Transverse colon (tissue), 4 donors: Measurements from ENCODE around the gene ZNF8. TPM values are rescaled to one million over a fixed set of nuclear protein-coding genes. Genes with fewer than 3 reads are reported as not detected.

Experiments used
- DNase-seq: peaks from one replicate; pipeline ENCODE4 v3.0.0-alpha.2; 2019
- H3K27ac ChIP-seq, 4 donors: fragments of 200-600 bp; sonication (generic); 2 replicates each; pipeline ENCODE4 v1.5.1; 2016 to 2018; ENCODE audit warnings: inconsistent platforms in 4 of 4
- H3K27me3 ChIP-seq: fragments of 200-600 bp; sonication (generic); 2 replicates; pipeline ENCODE4 v1.5.1; 2017; ENCODE audit warnings: inconsistent platforms
- H3K36me3 ChIP-seq, 4 donors: fragments of 200-600 bp; sonication (generic); 2 replicates each; pipeline ENCODE4 v1.5.1; 2017 to 2019; ENCODE audit warnings: inconsistent platforms in 4 of 4
- H3K4me1 ChIP-seq, 4 donors: fragments of 200-600 bp; sonication (generic); 2 replicates each; pipeline ENCODE4 v1.5.1; 2017 to 2020; ENCODE audit warnings: inconsistent platforms in 4 of 4
- H3K4me3 ChIP-seq, 4 donors: fragments of 200-600 bp; sonication (generic); 1 replicate in 1 of 4; 2 replicates in 3 of 4; pipeline versions ENCODE4 v1.5.1 to v1.6.1; 2017 to 2019; ENCODE audit warnings: inconsistent platforms in 4 of 4
- H3K9me3 ChIP-seq, 2 donors: fragments of 200-600 bp; sonication (generic); 2 replicates each; pipeline ENCODE4 v1.5.1; 2017 to 2019; ENCODE audit warnings: inconsistent platforms in 2 of 2
- EP300 ChIP-seq: sonication (generic); formaldehyde crosslinking; IDR thresholded peaks from one replicate; pipeline ENCODE4 v1.6.1; 2017; ENCODE audit warnings: antibody characterized with exemption, low read depth
- POLR2A ChIP-seq: fragments of 450-650 bp; IDR thresholded peaks from one replicate; pipeline ENCODE4 v1.6.1; 2016; ENCODE audit warnings: antibody characterized with exemption, mild to moderate bottlenecking, moderate library complexity
- POLR2AphosphoS5 ChIP-seq, 3 donors: sonication (generic); formaldehyde crosslinking; IDR thresholded peaks; one replicate each; pipeline ENCODE4 v1.6.1; 2016; ENCODE audit warnings: antibody characterized with exemption in 3 of 3
- WGBS, 2 donors: methylation state at CpG; one replicate each; pipeline ENCODE4 v1.1.5; 2018; ENCODE audit warnings: low coverage in 1 of 2; 5-methylcytosine and 5-hydroxymethylcytosine counted together
- in situ Hi-C, 4 donors: fragments of 200-750 bp; cut with MboI; loops; one replicate each; pipeline versions ENCODE4 v1.15.0 to v1.15.1; 2017; ENCODE audit warnings: low sequenced_read_pairs in 3 of 4, low pct_ligation_motif_present in 1 of 4, low pct_unique_long_range_greater_than_20kb in 1 of 4
- intact Hi-C: fragments of 100-400 bp; cut with DNase I; formaldehyde crosslinking; loops from one replicate; pipeline ENCODE4 v1.15.1; 2023; ENCODE audit warnings: low total_unique reads
- total RNA-seq, 4 donors: library from RNA; depleted of rRNA; stranded (reverse); fragments of >200 nt; gene quantifications; one replicate each; pipeline ENCODE4 v1.1.0, GENCODE V29; 2016
- TF ChIP-seq, protein P1 (sequence below), 5 experiments: fragments of 200-600 bp in 3 of 5; fragments of 450-650 bp in 2 of 5; sonication (generic) in 3 of 5; IDR thresholded peaks; 1 replicate in 2 of 5; 2 replicates in 3 of 5; pipeline ENCODE4 v1.5.1; 2016 to 2017; ENCODE audit warnings: antibody characterized with exemption in 5 of 5, inconsistent platforms in 3 of 5, mild to moderate bottlenecking in 2 of 5, moderate library complexity in 1 of 5

ZNF8 gene
- total RNA-seq, 4 donors from 2014 or later = 4.6 to 6.6 (median 6.3) TPM

DNA sequence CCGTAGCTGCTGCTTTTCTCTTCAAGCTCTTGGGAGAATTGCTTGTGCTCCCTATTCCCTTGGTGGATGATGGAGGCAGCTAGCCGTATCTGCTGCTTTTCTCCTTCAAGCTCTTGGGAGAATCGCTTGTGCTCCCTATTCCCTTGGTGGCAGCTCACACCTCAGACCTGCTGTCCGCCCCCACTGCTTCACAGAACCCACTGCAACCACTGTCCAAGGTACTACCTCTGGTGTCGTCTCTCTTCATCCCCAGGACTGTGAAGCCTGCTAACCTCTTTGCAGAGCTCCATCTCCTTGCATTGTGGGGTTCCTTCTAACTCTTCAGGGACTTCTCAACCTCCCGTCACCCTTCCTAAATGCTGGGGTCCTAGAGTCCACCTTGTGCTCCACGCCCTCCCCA is 21.9 kb downstream of the ZNF8 start:
- H3K4me1 ChIP-seq = peaks cover 0 to 6% (median 5%) of the 10 kb centered on the region in 4 donors
- H3K27ac ChIP-seq = no peak overlapping the region
- no peak for DNase-seq
- in situ Hi-C loops = no loop called here
- no peaks in the 10 kb centered on the region for H3K27me3 ChIP-seq
- intact Hi-C loops = no loop called here
- no peaks in the 10 kb centered on the region for H3K9me3 ChIP-seq
- TF ChIP-seq POLR2AphosphoS5 (IDR thresholded peaks at IDR 0.05) = no peak
- TF ChIP-seq, protein P1, sequence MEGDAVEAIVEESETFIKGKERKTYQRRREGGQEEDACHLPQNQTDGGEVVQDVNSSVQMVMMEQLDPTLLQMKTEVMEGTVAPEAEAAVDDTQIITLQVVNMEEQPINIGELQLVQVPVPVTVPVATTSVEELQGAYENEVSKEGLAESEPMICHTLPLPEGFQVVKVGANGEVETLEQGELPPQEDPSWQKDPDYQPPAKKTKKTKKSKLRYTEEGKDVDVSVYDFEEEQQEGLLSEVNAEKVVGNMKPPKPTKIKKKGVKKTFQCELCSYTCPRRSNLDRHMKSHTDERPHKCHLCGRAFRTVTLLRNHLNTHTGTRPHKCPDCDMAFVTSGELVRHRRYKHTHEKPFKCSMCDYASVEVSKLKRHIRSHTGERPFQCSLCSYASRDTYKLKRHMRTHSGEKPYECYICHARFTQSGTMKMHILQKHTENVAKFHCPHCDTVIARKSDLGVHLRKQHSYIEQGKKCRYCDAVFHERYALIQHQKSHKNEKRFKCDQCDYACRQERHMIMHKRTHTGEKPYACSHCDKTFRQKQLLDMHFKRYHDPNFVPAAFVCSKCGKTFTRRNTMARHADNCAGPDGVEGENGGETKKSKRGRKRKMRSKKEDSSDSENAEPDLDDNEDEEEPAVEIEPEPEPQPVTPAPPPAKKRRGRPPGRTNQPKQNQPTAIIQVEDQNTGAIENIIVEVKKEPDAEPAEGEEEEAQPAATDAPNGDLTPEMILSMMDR (IDR thresholded peaks at IDR 0.05) = no peak
- TF ChIP-seq EP300 = no peak
- TF ChIP-seq POLR2A = no peak
- H3K36me3 ChIP-seq = peaks cover 0 to 17% (median 2%) of the 10 kb centered on the region in 4 donors
- no peak overlapping the region for H3K4me3 ChIP-seq
- WGBS, 2 donors = 93 to 100% methylated on average over 5 to 7 of the region's 7 CpGs

GRCh38 chr19:58304255-58304654 is 25.5 kb downstream of the ZNF8 start:
- H3K9me3 ChIP-seq = no peaks in the 10 kb centered on the region
- H3K27me3 ChIP-seq = no peaks in the 10 kb centered on the region
- intact Hi-C loops = no loop called here
- TF ChIP-seq, protein P1 (IDR thresholded peaks at IDR 0.05) = no peak
- no peak for TF ChIP-seq EP300
- no peak for TF ChIP-seq POLR2AphosphoS5 (IDR thresholded peaks at IDR 0.05)
- TF ChIP-seq POLR2A = no peak
- H3K27ac ChIP-seq = peak overlapping the region; percentile 80 to 95 (median 90)
- peak overlapping the region in 1 of 4 donors; percentile 93 for H3K4me3 ChIP-seq
- peaks cover 0 to 14% (median 2%) of the 10 kb centered on the region in 4 donors for H3K36me3 ChIP-seq
- 86 to 92% methylated on average over 2 to 7 of the region's 7 CpGs for WGBS, 2 donors
- in situ Hi-C loops = no loop called here
- no peak for DNase-seq
- peaks cover 9 to 17% (median 14%) of the 10 kb centered on the region in 4 donors for H3K4me1 ChIP-seq

GRCh38 chr19:58304748-58305064 is 26.0 kb downstream of the ZNF8 start:
- TF ChIP-seq EP300 (no peak), POLR2A (no peak), POLR2AphosphoS5 (IDR thresholded peaks at IDR 0.05) (no peak)
- TF ChIP-seq, protein P1 (IDR thresholded peaks at IDR 0.05) = no peak
- Histone ChIP-seq H3K4me1 (peaks cover 9 to 17% (median 14%) of the 10 kb centered on the region in 4 donors), H3K27ac (peak overlapping the region; percentile 80 to 95 (median 90)), H3K27me3 (no peaks in the 10 kb centered on the region), H3K36me3 (peaks cover 0 to 17% (median 2%) of the 10 kb centered on the region in 4 donors), H3K9me3 (no peaks in the 10 kb centered on the region), H3K4me3 (peak overlapping the region in 3 of 4 donors; percentile 75 to 93 (median 76))
- 27 to 31% methylated on average over 7 of the region's 7 CpGs for WGBS, 2 donors
- intact Hi-C loops = no loop called here
- in situ Hi-C loops = no loop called here
- DNase-seq = no peak

DNA sequence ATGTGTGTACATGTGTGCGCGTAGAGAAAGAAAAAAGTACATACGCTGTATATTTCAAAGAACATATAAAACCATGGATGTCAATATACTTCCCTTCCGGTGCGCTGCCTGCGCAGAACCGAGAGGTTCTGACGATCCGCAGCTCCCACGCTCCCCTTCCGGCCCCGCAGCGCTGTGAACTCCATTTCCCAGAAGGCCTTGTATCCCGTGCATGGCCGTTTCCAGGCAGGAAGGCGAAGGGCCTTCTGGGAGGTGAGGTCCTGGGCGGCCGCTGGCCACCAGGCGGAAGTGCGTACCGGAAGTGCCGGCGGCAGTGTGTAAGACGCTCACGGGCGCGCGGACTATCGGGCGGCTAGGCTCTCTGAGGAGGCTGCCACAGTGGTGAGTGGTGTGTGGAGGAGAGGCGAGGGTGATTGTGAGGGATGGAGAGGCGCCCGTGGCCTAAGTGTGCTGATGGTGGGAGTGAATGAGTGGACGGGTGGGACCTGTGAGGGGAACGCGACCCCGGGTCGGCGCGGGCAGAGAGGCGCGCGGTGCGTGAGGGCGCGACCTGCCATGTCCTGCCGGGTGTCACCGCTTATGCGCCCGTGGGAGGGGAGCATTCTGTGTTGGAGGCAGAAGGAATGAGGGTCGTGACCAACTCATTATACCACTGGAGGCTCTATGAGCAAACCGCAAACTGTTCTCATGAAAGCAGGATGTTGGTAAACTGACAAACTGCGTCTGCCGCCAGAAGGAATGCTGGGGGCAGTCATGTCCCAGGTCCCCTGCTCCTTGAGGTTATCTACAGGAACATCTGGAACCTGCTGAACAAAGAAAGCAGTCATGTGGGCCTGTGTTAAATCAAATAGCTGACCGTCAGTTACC is 26.5 kb downstream of the ZNF8 start, which contains the start of gene ERVK3-1:
ERVK3-1 (plus strand) TSS at position 313 of the 867 bp plus-strand sequence. CDS start 6,792 bp downstream, outside the sequence.
- DNase-seq = peak; percentile 95
- Histone ChIP-seq H3K27me3 (no peaks in the 10 kb centered on the region), H3K4me3 (peak within 1 kb of the TSS; percentile 75 to 98 (median 84)), H3K27ac (peak within 1 kb of the TSS; percentile 80 to 95 (median 90)), H3K9me3 (no peaks in the 10 kb centered on the region), H3K36me3 (peaks cover 0 to 20% (median 2%) of the 10 kb centered on the region in 4 donors), H3K4me1 (peaks cover 9 to 17% (median 14%) of the 10 kb centered on the region in 4 donors)
- intact Hi-C loops (no loop called here), in situ Hi-C loops (no loop called here)
- TF ChIP-seq, protein P1 (IDR thresholded peaks at IDR 0.05) = peak; percentile 22 to 72 (median 35)
- TF ChIP-seq POLR2AphosphoS5 (IDR thresholded peaks at IDR 0.05) = peak; percentile 96
- no peak for TF ChIP-seq EP300
- peak; percentile 95 for TF ChIP-seq POLR2A
- WGBS, 2 donors = 2% methylated on average over 10 to 51 of the region's 55 CpGs
